Ishikawa (cell line): ENCODE measurements around the gene PLSCR3.

Source experiments
- EGR1 ChIP-seq: IDR thresholded peaks from 2 replicates; pipeline ENCODE4 v1.6.1; 2012
- TAF1 ChIP-seq: IDR thresholded peaks from 2 replicates; pipeline ENCODE4 v1.6.1; 2012; ENCODE audit warnings: low read depth, mild to moderate bottlenecking
- TF ChIP-seq, protein P1 (sequence below): IDR thresholded peaks from 2 replicates; pipeline ENCODE4 v1.6.1; 2012
- TF ChIP-seq, protein P2 (sequence below): IDR thresholded peaks from 2 replicates; pipeline ENCODE4 v1.6.1; 2012; ENCODE audit warnings: low read depth, mild to moderate bottlenecking

- TF ChIP-seq, protein P1, sequence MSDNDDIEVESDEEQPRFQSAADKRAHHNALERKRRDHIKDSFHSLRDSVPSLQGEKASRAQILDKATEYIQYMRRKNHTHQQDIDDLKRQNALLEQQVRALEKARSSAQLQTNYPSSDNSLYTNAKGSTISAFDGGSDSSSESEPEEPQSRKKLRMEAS, result no peak
- TF ChIP-seq EGR1 (no peak), TAF1 (no peak)
- TF ChIP-seq, protein P2, sequence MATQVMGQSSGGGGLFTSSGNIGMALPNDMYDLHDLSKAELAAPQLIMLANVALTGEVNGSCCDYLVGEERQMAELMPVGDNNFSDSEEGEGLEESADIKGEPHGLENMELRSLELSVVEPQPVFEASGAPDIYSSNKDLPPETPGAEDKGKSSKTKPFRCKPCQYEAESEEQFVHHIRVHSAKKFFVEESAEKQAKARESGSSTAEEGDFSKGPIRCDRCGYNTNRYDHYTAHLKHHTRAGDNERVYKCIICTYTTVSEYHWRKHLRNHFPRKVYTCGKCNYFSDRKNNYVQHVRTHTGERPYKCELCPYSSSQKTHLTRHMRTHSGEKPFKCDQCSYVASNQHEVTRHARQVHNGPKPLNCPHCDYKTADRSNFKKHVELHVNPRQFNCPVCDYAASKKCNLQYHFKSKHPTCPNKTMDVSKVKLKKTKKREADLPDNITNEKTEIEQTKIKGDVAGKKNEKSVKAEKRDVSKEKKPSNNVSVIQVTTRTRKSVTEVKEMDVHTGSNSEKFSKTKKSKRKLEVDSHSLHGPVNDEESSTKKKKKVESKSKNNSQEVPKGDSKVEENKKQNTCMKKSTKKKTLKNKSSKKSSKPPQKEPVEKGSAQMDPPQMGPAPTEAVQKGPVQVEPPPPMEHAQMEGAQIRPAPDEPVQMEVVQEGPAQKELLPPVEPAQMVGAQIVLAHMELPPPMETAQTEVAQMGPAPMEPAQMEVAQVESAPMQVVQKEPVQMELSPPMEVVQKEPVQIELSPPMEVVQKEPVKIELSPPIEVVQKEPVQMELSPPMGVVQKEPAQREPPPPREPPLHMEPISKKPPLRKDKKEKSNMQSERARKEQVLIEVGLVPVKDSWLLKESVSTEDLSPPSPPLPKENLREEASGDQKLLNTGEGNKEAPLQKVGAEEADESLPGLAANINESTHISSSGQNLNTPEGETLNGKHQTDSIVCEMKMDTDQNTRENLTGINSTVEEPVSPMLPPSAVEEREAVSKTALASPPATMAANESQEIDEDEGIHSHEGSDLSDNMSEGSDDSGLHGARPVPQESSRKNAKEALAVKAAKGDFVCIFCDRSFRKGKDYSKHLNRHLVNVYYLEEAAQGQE, result no peak
These were observed 11.4 kb downstream of the PLSCR3 start for GRCh38 chr17:7382901-7383300.
